Fibroblast of skin of left quadriceps (primary cell): ENCODE results near the gene MAPK14.

ENCODE experiments used
- DNase-seq, 2 experiments: peaks; one replicate each; pipeline ENCODE4 v3.0.0-alpha.2; 2013; ENCODE audit warnings: low read depth in 2 of 2

The MAPK14 gene

DNA sequence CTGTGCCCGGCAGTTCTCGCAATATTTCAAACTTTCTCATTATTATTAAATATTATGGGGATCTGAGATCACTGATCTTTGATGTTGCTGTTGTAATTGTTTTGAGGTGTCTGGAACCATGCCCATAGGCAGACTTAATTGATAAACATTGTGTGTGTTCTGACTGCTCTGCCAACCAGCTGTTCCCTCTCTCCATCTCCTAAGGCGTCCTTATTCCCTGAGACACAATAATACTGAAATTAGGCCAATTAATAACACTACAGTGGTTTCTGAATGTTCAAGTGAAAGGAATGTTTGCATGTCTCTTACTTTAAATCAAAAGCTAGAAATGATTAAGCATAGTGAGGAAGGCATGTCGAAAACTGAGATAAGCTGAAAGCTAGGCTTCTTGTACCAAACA is 7.6 kb downstream of the MAPK14 start:
- no peak for DNase-seq

DNA sequence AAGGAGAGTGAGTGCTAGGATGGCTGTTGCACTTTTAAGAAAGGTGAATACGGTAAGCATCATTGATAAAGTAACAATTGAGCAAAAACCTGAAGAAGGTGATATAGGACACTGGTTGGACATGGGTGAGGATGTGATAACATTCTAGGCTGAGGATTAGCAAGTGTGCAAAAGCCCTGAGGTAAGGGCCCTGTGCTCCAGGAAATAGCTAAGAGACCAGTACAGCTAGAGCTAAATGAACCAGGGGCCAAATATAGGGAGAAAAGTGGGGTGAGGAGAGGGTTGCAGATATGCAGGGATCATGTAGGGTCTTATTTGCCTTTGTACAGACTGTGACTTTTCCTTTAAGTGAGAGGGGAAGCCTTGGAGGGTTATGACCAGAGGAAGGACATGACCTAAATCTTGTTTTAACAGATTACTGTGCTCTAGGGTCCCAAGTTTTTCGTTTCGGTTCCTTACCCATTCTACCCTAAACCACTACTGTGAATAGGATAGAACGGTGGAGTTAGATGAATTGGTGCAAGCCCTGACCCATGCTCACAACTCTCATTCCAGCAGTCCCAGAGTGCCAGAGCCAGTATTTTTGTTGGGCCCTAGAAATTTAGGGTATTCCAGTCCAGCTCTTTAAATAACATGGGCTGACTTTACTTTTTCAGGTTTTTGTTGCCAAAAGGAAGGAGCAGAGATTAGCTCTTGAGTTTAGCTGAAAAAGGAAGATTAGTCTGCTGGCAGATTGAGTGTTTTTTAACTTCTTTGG is 10.7 kb downstream of the MAPK14 start:
- DNase-seq = no peak

DNA sequence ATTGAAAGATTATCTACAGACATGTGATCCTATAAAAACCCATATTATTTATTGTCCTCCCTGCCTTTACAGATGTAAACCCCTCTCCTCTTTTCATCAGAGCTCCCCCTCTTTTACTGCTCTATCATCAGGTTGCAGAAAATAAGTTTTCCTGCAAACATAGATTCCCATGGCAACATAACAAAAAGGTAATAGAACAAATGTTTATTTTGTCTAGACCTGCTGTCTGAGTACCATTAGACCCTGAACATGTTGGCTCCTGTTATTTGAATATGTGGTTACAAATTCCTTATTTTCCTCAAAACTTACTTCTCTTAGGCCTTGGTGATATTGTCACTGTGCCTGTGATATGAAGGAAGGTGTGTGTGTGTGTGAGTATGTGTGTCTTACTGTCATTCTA is 11.5 kb downstream of the MAPK14 start:
- no peak for DNase-seq

DNA sequence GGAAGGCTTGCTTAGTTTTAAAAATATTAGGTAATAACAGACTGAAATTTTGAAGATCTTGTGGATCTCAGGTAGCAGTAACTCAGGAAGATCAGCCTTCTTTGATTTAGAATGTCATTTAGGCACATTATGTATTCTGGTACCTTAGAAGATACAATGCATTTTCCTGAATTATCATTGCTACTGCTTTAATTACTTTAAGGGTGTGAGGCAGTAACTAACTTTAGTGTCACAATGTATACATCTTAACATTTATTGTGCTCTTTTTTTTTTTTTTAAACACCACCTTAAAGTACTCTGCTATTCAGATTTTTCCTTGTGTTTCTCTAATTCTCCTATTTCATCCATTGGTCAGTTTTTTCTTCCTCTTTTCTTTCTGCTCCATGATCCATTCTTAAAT is 13.3 kb downstream of the MAPK14 start:
- DNase-seq = no peak

DNA sequence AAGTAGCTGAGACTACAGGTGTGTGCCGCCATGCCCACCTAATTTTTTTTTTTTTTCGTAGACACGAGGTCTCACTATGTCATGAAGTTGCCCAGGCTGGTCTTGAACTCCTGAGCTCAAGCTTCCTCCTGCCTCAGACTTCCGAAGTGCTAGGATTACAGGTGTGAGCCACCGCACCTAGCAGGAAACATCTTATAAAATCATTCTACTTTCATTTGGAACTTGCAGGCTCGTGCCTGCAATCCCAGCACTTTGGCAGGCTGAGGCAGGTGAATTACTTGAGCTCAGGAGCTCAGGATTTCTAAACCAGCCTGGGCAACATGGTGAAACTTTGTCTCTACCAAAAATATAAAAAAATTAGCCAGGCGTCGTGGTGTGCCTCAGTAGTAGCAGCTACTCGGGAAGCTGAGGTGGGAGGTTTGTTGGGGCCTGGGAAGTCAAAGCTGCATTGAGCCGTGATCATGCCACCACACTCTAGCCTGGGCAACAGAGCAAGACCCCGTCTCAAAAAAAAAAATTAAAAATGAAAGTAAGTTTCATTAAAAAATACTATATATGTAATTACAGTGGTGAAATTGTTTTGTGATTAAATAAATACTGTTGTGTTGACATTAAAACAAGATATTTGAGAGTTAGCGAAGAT is 15.1 kb downstream of the MAPK14 start:
- no peak for DNase-seq

DNA sequence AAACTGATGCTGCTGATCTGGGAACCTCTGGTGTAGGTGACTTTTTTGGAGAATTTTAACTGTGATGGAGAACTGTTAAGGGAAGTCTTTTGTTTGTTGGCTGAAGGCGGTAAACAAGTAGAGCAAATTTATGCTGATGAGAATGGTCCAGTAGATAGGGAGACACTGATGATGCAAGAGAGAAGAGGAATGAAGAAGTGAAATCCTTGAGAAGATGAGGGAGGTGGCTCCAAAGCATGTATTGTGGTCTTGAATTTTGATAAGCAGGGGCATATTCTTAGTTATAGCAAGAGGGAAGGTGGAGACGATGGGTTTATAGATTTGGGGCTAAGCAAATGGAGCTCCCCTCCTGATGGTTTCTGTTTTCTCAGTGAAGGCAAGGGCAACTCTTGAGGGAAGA is 22.0 kb downstream of the MAPK14 start:
- no peak for DNase-seq

DNA sequence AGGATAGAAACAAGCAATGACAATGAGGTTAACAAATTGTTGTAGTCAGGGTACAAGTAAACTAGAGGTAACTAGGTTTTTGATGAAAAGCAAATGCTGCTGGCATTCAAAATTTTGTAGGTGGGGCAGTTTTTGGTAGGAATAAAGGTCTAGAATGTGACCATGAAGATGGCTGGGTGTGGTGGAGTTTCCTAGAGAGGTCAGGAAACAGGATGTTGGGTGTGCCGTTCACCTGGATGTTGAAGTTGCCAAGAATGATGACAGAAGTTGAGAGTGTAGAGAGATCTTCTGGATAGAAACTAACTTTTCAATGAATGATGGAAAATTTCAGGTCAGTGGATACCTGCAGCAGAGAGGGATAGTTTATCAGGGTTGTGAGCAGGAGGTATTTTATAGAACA is 22.7 kb downstream of the MAPK14 start:
- DNase-seq = no peak

DNA sequence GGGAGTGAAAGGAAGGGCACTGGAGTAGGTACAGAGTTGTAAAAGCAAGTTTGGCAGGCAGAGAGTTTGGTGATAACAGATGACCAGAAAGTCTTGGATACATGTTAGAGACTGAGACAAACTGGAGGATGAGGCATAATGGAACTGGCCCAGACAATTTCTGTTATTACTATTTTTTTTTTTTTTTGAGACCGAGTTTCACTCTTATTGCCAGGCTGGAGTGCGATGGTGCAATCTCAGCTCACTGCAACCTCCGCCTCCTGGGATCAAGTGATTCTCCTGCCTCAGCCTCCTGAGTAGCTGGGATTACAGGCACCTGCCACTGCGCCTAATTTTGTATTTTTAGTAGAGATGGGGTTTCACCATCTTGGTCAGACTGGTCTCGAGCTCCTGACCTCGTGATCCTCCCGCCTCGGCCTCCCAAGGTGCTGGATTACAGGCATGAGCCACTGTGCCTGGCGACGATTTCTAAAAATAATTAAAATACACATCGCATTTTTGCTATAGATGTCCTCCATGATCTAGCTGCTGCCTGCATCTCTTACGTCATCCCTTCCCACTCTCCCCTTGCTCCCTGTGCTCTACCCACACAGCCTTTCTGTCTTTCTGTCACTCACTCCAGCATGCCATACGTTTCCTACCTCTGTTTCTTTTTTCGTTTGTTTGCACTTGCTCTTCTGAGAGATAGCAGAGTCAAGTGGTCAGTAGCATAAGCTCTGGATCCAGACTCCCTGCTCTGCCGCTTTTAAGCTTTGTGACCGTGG is 23.5 kb downstream of the MAPK14 start:
- no peak for DNase-seq

DNA sequence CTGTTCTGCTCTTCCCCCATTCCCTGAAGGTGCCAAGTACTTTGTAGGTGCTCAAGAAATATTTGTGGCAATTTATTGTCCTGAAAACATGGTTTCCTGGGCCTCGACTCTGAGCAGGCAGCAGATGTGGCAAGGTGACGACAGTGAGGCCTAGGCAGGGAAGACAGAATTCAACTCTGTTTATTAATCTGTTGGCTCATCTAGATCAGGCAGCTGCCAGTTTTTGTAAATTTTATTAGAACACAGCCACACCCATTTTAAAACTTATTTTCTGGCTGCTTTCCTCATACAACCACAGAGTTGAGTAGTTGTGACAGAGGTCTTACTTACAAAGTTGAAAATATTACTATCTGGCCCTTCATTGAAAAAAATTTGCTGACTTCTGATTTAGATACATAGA is 24.5 kb downstream of the MAPK14 start:
- no peak for DNase-seq

DNA sequence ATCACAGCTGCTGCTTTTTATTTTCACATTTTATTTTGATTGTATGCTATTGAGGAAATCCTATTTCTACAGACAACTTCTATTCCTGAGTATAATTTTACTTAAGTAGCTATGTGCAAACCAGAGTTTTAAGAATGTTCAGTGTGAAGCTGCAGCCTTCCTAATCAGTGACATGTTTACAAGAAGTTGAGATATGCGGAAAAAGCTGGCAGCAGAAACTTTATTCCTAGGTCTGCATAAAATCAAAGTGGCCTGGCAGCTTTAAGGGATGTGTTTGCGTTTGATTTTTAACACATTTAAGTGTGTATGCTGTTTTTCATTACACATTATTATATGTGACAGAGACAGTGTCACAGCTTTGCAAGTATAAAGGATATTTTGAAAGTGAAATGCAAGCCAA is 26.3 kb downstream of the MAPK14 start:
- DNase-seq = no peak

DNA sequence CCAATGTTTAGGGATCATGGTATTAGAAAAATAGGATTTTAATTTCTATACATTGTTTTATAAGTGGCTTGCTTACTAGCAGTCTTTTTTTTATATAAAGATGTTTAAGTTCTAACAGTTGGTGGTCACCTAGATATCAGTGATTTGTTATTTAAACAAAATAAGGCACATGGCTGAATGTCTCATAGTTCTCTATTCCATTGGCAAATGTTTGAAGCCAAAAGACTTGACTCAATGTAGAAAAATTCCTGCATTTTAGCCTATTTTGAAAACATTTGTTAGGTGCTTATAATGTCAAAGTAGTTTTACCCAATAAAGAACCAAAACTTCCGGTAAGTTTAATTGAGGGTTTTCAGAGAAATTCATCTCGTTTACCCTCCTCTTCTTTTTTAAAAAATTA is 26.8 kb downstream of the MAPK14 start:
- no peak for DNase-seq

DNA sequence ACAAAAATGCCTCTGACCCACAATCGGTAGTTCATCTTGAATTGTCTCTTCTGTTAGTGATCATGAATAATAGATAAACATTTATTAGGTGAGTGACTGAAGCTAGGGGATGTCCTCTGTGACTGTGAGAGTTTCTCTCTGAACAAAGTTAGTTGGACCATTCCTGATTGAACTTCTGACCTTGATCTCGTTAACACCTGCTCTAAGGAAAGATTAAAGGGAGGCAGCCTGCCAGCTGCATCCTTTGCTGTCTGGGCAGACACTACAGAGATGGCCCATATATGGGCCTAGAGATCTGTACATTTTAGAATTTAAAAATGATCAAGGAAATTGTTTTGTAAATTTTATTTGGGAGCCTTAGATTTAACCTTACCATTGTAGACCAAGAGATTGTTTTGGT is 27.3 kb downstream of the MAPK14 start:
- DNase-seq = no peak

DNA sequence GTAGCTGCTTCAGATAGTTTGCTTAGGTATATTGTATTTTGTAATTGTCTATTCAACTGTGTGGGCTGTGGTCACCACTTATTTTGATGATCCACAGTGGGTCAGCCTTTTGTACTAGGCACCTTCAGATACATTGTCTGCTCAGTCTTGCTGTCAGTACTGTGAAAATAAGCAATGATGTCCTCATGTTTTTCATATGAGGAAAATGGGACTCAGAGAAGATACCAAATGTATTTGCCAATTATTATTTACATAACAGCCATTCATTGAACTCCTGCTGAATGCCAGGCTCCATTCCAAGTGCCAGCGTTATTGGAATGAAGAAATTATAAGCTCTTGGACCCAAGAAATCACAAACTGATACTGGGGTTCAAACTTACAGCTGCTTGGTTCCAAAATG is 28.6 kb downstream of the MAPK14 start:
- no peak for DNase-seq

DNA sequence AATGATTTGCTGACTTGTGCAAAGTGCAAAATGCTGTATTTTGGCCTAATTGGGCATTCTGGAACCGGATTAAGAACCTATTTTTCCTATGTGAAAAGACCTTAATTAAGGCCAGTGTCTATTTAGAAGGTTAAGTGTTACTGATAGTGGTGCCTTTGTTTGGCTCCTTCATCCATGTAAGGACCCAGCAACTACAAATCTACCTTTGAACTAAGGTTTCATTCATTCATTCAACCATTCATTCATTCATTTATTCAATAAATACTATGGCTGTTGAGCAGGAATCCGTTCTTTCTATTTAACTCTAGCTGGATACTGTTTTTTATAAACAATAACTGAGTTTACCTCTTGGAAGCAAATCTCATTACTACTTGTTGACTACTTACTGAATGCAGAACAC is 33.6 kb downstream of the MAPK14 start:
- no peak for DNase-seq

DNA sequence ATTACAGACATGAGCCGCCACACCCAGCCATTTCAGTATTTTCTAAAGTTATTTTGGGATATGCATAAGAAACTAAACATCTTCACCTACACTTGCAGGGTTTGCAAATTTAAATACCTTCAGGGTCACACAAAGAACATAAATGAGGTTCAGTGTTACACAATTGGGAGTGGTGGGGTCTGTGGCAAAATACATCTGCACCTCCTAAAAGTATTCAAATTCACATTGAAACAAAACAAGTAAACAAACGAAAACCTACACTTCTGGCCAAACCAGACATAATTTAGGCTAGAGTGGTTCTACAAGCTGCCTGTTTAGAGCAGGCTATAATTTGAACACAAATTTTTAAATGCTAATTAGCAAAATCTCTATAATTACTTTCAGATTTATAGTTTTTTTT is 34.6 kb downstream of the MAPK14 start:
- DNase-seq = no peak

DNA sequence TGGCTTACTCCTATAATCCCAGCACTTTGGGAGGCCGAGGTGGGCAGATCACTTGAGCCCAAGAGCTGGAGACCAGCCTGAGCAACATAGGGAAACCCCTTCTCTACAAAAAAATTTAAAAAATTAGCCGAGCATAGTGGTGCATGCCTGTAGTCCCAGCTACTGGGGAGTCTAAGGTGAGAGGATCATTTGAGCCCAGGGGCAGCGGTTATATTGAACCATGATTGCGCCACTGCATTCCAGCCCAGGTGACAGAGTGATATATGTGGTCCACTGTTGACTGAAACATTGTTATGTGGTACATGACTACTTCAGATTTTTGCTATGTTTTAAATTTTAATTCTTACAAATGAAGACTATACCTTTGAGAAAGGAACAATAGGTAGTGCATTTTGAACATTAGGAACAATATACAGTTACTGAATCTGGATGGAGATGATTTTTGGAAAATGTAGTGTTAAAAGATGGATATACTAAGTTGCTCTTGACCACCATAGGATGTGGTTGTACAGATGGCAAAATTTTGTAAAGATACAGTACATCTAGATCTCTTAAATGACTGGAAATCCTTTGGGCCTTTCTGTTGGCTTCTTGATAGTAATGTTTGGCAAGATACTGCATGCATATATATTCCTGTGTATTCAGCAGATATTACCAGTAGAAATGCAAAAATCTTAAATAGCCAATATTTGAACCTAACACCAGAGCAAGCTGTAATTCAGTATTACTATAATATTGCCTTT is 35.9 kb downstream of the MAPK14 start:
- no peak for DNase-seq

DNA sequence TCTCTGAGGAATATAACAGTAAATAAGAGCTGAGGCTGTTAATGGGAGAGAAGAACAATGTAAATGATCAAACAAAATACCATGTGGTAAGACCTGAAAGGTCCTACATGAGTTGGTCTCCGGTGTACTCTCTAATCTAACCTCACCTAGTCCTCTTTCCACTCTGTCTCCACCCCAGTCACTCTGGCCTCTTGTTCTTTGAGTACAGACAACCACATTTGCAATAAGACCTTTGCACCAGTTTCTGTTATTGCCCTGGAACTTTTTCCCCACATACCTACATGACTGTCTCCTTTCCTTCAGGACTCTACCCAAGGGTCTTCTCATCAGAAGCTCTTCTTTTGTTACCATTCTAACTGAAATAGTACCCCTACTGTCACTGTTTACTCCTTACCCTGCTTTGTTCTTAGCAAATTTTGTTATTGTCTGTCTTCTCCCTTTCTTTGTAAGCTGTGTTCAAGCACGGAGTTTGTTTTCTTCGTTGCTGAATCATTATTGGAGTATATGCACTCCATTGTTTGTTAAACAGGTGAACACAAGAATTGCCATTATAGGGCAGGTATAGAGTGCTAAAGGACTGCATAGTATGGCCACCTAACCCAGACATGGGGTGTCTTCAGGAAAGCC is 37.3 kb downstream of the MAPK14 start:
- DNase-seq = no peak

DNA sequence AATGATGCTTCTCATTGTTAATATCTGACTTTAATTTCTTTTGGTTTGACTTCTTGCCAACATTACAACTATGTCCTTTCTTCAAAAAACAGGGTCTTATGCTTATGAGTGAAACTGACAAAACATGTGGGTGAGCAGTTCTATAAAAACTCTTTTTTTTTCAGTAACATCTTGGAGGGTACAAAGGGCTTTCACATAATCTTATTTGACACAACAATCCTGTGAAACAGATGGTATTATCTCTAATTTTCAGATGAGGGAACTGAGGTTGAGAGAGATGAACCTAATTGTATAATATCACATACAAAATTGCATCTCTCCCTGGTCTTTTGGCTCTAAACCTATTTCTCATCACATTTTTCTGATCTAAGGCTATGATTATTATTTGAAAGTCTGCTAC is 38.3 kb downstream of the MAPK14 start:
- no peak for DNase-seq

DNA sequence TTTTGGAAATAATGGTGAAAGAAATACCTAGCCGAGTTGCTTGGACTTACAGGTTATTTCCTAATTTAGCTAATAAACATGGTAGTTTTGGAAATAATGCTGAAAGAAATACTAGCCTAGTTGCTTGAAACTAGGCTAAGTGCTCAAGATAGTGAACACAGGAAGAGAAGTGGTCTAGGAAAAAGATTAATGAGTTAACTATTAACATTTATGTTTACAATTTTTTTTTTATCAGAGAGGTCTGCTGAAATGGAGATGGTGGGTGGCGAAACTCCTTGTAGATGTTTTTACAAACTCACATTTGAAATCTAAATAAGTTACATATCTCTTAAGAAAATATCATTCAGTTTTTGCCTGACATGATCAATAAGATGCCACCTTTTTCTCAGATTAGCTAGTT is 39.2 kb downstream of the MAPK14 start:
- no peak for DNase-seq

DNA sequence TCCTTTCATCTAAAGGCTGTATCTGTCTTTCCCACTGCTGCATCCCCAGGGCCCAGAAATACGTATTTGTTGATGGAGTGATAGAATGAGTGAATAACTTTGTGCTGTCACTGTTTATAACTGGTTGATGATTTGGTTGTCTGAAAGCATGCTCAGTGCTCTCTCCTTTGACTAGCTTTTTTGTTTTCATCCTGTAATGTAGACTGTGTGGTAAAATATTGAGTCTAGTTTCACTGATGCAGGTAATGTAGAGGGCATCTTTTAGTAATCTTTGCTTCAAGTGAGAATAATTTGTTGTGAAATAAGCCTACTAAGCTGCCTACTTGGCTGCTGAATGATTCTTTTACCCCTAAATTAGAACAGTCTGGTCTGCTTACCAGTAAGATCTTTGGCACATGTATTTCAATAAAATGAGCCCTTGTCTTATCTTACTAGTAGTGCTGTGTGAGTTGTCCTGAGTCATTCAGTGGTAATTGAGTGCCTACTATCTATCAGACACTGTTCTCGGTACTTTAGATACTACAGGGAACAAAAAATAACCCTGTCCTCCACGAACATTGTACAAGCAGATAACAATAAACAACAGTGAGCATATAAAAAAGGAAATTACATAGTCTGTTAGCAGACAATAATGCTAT is 39.9 kb downstream of the MAPK14 start:
- no peak for DNase-seq

DNA sequence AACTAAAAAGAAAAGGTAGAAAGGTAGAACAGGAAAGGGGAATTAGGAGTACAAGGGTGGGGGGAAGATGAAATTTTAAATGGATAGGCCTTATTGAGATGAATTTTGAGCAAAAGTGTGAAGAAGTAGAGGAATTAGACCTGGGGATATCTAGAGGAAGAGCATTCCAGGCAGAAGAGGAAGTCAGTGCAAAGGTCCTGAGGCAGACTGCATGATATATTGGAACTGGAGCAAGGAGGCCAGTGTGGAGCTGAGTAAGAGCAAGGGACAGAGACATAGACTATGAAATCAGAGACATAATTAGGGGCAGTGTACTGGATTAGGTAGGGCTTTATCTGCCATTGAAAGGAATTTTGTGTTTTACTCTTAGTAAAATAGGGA is 40.4 kb downstream of the MAPK14 start:
- DNase-seq = no peak
